ENCODE measurements around the gene FAN1.

Gene FAN1

DNA sequence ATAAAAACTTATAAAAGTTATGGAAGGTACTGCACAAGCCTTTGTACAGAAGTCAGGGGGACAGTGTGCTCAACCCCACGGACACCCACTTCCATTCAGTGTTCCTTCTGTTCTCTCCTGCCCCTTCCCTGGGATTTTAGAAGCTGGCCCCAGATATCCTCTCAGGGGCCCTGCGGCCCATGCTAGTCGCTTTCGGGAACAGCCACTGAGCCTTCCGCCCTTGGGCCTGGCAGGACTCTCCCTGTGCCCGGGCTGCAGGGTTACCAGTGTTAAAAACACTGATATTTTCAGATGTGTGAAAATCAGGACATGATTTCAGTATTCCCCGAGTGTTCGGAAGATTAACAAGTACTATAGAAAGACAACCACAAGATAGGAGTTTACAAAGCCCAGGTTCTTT is 22.4 kb downstream of the FAN1 start:
- Histone ChIP-seq H3K4me1 (ENCODE audit: insufficient read depth, low read length) (peaks cover 26% of the 10 kb centered on the region), H3K9me3 (ENCODE audit: control insufficient read depth, insufficient read depth, low read length) (no peaks in the 10 kb centered on the region), H3K36me3 (ENCODE audit: insufficient read depth, low read length) (peaks cover 29% of the 10 kb centered on the region), H3K9ac (ENCODE audit: low read depth, low read length) (no peak overlapping the region)

DNA sequence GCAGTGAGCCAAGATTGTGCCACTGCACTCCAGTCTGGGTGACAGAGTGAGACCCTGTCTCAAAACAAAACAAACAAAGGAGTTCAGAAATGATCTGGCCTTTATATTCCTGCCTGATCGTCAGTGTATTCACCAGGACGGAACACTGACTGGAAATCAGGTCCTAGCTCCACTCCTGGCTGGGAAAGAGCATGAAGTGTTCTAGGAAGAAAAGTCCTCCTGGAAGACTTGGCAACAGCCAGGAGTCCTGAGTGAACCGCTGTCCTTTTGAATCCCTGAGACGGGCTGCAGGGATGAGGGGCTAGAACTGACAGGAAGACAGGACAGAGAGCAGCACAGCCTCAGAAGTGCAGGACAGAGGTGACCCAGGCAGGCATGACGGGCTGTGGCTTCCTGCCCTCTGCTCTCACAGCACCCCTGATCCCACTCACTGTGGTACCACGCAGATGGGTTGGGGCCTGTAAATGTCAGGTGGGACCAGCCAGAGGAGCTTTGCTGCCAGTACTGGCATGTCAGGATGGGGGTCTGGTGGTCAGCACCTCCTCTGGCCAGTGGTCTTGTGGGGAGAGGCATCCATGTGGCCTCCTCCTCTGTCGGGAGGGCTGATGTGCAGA is 23.5 kb downstream of the FAN1 start:
- Histone ChIP-seq H3K9me3 (ENCODE audit: control insufficient read depth, insufficient read depth, low read length) (no peaks in the 10 kb centered on the region), H3K9ac (ENCODE audit: low read depth, low read length) (no peak overlapping the region), H3K4me1 (ENCODE audit: insufficient read depth, low read length) (peaks cover 17% of the 10 kb centered on the region), H3K36me3 (ENCODE audit: insufficient read depth, low read length) (peaks cover 31% of the 10 kb centered on the region)

DNA sequence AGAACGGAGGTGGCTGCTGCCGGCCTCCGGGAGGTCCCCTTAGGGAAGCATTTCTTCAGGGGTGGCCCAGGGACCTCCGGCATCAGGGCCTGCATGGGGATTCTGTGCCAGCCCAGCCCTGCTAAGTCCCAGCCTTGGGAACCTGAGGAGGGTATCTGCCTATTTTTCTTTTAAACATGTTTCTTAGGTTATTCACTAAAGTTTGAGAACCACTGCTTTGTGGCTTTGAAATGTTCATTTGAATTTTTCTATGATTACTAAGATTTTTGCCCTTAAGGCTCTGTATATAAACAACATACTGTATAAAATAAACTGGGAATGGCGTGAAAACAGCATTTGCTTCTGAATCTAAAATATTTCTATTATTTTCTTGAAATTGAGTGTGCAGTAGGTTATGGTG is 24.4 kb downstream of the FAN1 start:
- Histone ChIP-seq H3K4me1 (ENCODE audit: insufficient read depth, low read length) (peaks cover 10% of the 10 kb centered on the region), H3K9me3 (ENCODE audit: control insufficient read depth, insufficient read depth, low read length) (no peaks in the 10 kb centered on the region), H3K9ac (ENCODE audit: low read depth, low read length) (no peak overlapping the region), H3K36me3 (ENCODE audit: insufficient read depth, low read length) (peaks cover 31% of the 10 kb centered on the region)

DNA sequence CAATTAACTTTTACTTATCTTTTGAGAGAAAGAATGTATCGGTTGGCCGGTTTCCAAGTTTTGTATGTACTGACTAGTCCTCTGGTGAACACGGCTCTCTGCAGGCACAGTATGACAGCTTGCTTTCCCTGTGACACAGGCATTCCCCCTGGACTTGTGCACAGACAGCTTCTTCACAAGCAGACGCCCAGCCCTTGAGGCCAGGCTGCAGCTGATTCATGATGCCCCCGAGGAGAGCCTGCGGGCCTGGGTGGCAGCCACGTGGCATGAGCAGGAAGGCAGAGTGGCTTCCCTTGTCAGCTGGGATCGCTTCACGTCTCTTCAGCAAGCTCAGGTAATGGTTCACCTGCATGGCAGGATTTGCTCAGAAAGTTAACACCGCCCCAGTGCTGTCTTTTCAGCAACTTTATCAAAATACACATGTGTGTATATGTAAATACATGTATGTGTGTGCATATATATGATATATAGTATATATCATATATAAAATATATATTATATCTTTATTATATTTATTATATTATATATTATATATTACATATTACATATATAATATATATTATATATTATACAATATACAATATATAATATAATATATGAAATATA is 25.5 kb downstream of the FAN1 start:
- no peak overlapping the region for H3K9ac ChIP-seq (ENCODE audit: low read depth, low read length)
- H3K9me3 ChIP-seq (ENCODE audit: control insufficient read depth, insufficient read depth, low read length): no peaks in the 10 kb centered on the region
- peaks cover 31% of the 10 kb centered on the region for H3K36me3 ChIP-seq (ENCODE audit: insufficient read depth, low read length)
- H3K4me1 ChIP-seq (ENCODE audit: insufficient read depth, low read length): no peaks in the 10 kb centered on the region

DNA sequence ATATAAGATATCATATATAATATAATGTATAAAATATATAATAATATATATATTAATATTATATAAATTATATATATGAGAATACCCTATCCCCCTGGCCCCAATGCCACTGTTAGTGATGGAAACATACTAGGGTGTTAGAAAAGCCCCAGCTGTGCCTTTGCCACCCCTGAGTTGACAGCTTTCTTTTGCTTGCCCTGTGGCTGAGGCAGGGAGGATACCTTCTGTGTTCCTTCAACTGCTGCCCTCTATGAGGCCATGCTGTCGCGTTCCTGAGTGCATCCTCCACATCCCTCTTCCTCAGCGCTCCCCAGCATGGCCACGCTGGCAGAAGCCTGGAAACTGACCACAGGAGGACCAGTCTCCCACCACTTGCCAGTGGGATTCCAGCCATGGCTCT is 26.3 kb downstream of the FAN1 start:
- no peaks in the 10 kb centered on the region for H3K9me3 ChIP-seq (ENCODE audit: control insufficient read depth, insufficient read depth, low read length)
- H3K9ac ChIP-seq (ENCODE audit: low read depth, low read length): no peak overlapping the region
- H3K36me3 ChIP-seq (ENCODE audit: insufficient read depth, low read length): peaks cover 26% of the 10 kb centered on the region
- no peaks in the 10 kb centered on the region for H3K4me1 ChIP-seq (ENCODE audit: insufficient read depth, low read length)

DNA sequence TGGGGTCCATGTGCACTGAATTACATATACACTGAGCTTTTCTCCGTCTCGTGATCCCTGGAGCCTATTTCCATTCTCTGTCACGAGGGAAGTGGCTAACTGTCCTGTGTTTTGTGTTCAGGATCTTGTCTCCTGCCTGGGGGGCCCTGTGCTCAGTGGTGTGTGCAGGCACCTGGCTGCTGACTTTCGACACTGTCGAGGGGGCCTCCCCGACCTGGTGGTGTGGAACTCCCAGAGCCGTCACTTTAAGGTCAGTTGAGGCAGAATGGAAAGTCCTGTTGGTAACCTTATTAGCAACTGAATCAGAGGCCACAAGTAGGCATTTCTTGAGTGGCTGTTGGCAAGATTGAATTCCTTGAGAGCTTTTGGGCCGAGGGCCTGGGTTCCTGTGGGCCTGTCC is 26.7 kb downstream of the FAN1 start:
- H3K4me1 ChIP-seq (ENCODE audit: insufficient read depth, low read length): no peaks in the 10 kb centered on the region
- H3K9me3 ChIP-seq (ENCODE audit: control insufficient read depth, insufficient read depth, low read length): no peaks in the 10 kb centered on the region
- H3K36me3 ChIP-seq (ENCODE audit: insufficient read depth, low read length): peaks cover 24% of the 10 kb centered on the region
- H3K9ac ChIP-seq (ENCODE audit: low read depth, low read length): no peak overlapping the region

DNA sequence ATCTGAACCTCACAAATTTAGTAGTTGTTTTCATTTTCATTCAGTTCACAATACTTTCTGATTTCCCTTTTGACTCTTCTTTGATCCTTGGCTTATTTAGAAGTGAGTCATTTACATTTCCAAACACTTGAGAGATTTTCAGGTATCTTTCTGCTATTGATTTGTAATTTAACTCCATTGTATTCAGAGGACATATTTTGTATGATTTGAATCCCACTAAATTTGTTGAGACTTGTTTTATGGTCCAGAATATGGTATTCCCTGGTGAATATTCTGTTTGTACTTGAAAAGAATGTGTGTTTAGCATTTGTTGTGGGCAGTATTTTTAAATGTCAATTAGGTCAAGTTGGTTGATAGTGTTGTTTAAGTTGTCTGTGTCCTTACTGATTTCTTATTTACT is 29.6 kb downstream of the FAN1 start:
- peaks cover 18% of the 10 kb centered on the region for H3K36me3 ChIP-seq (ENCODE audit: insufficient read depth, low read length)
- no peak overlapping the region for H3K9ac ChIP-seq (ENCODE audit: low read depth, low read length)
- no peaks in the 10 kb centered on the region for H3K4me1 ChIP-seq (ENCODE audit: insufficient read depth, low read length)
- H3K9me3 ChIP-seq (ENCODE audit: control insufficient read depth, insufficient read depth, low read length): no peaks in the 10 kb centered on the region

DNA sequence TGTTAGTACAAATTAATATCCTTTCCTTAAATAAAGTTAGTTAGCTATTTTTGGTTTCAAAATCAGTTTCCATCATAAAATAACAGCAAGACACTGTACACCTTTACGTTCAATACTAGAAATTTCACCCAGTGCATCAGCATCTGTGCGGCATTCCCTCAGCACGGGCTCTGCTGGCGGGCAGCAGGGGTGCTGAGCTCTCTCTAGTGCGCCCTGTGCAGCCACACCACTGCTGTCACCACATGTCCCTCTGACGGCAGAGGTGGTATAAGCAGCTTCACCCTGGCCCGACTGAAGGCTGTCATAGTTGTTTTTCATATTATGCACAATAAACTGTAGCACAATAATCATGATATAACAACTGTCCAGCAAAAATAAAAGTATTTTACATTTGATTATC is 35.4 kb downstream of the FAN1 start:
- Histone ChIP-seq H3K9ac (ENCODE audit: low read depth, low read length) (no peak overlapping the region), H3K36me3 (ENCODE audit: insufficient read depth, low read length) (peaks cover 43% of the 10 kb centered on the region), H3K4me1 (ENCODE audit: insufficient read depth, low read length) (no peaks in the 10 kb centered on the region), H3K9me3 (ENCODE audit: control insufficient read depth, insufficient read depth, low read length) (no peaks in the 10 kb centered on the region)

DNA sequence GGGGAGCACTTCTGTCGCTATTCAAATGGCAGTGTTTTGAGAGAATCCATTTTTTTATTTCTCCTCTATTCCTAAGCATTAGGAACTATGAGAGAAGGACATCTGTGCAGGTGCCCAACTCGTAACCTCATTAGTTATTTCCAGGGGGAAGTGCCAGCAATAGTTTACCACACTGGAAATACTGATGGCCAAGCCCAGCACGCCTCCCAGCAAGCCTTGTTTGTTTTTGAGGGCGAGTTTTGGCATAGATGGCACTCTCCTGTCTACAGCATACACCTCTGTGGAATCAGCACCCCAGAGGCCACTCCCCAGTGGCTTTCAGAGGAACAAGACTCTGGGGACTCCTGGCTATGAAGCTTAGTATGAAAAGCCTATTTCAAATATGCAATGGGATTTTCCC is 36.6 kb downstream of the FAN1 start:
- peaks cover 38% of the 10 kb centered on the region for H3K36me3 ChIP-seq (ENCODE audit: insufficient read depth, low read length)
- no peaks in the 10 kb centered on the region for H3K9me3 ChIP-seq (ENCODE audit: control insufficient read depth, insufficient read depth, low read length)
- no peaks in the 10 kb centered on the region for H3K4me1 ChIP-seq (ENCODE audit: insufficient read depth, low read length)
- no peak overlapping the region for H3K9ac ChIP-seq (ENCODE audit: low read depth, low read length)

DNA sequence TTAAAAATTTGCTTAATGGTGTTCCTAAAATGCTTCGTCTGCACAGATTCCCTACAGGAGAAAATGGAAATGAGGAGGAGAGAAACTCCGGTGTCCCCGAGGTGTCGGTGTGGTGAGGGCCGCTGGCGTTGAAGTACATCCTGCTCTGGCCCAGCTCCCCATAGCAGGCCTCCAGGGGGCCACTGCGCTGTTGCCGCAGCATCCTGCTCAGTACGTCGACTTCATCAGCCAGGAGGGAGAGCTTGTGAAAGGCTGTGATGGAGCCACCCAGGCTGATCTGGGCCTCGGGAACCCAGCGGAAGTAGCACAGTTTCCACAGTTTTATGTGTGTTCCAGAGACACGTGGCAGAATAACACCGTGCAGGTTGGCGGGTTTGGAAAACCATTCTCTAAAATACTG is 37.8 kb downstream of the FAN1 start:
- H3K9ac ChIP-seq (ENCODE audit: low read depth, low read length): no peak overlapping the region
- H3K9me3 ChIP-seq (ENCODE audit: control insufficient read depth, insufficient read depth, low read length): no peaks in the 10 kb centered on the region
- H3K36me3 ChIP-seq (ENCODE audit: insufficient read depth, low read length): peaks cover 41% of the 10 kb centered on the region
- no peaks in the 10 kb centered on the region for H3K4me1 ChIP-seq (ENCODE audit: insufficient read depth, low read length)

DNA sequence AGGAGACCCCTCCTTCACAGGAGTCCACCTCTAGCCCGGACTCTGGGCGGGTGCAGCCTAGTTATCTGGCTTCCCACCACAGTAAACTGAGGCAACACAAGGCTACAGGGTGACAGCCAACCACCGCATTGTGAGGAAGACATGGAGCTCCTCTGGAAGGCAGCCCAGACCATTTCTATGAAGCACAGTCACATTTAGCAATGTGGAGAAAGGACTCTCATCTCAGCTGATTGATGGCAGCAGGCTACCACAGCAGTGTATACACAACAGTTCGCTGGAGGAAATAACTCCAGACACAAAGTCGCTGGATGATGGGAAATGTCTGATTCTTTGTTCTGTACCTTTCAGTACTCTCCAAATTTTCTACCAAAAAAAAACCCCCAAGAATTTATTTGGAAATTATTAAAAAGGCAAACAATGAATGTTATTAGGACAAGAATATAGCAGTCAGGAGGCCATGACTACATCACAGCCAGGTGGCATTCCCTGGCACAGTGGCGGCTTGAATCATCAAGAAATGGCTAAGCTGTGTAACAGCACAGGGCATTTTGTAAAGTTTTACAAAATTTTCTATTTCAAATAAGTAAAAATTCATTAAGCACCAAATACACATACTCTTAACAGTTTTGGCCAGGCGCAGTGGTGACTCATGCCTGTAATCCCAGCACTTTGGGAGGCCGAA is 40.1 kb downstream of the FAN1 start:
- Histone ChIP-seq H3K36me3 (ENCODE audit: insufficient read depth, low read length) (peaks cover 36% of the 10 kb centered on the region), H3K4me1 (ENCODE audit: insufficient read depth, low read length) (no peaks in the 10 kb centered on the region)

DNA sequence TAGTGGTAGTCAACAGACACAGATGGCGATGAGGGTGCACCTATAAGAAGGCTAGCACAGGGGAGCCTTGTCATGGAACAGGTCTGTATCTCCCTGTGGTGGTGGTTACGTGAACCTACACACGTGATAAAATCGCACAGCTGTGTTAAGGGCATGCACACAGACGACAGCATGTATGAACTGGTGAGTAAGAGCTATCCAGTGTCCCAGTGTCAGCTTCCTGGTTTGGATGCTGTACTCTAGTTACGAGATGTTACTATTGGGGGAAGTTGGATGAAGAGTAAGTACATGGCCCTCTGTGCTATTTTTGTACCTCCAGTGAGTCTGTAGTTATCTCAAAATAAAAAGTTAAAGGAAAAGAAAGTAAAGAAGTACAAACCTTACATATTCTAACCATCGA is 49.5 kb downstream of the FAN1 start:
- Histone ChIP-seq H3K9me3 (ENCODE audit: control insufficient read depth, insufficient read depth, low read length) (peaks cover 4% of the 10 kb centered on the region; the same call in 1 of the 2 replicates), H3K4me1 (ENCODE audit: insufficient read depth, low read length) (peaks cover 10% of the 10 kb centered on the region), H3K9ac (ENCODE audit: low read depth, low read length) (no peak overlapping the region), H3K36me3 (ENCODE audit: insufficient read depth, low read length) (peaks cover 9% of the 10 kb centered on the region)

More for the DNA sequence above, 40.1 kb downstream of the FAN1 start:
- H3K9ac ChIP-seq (ENCODE audit: low read depth, low read length): no peak overlapping the region
- H3K9me3 ChIP-seq (ENCODE audit: control insufficient read depth, insufficient read depth, low read length): no peaks in the 10 kb centered on the region

DNA sequence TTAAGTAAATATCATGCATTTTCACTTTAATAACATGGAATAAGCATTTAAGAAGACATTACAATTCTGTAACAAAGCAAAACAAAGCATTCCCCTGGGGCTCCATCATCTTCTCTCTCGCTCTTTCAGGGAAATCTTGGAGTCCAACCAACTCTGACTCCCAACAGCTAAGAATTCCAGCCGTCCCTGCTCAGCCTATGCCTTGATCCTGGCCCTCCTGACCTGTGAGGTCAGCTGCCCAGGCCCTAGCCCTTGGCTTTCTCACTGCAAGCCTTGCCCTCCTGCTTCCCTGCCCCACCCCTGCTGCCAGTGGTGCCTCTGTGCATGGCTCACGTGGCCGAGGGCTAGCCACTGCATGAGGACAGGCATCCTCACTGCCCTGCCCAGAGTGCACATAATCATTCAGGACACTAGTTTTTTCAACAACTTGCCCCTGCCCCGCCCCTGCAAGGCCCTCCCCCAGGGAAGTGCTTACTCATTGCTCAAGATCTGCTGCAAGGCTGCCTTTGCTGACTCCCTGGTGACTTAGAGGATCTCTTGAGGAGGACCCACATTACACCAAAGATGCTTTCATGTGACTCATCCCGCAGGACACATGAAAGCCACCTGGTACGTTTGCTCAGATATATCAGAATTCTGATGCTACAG is 50.1 kb downstream of the FAN1 start:
- H3K9me3 ChIP-seq (ENCODE audit: control insufficient read depth, insufficient read depth, low read length): peaks cover 4% of the 10 kb centered on the region; the same call in 1 of the 2 replicates
- peaks cover 12% of the 10 kb centered on the region for H3K36me3 ChIP-seq (ENCODE audit: insufficient read depth, low read length)
- H3K4me1 ChIP-seq (ENCODE audit: insufficient read depth, low read length): peaks cover 10% of the 10 kb centered on the region
- no peak overlapping the region for H3K9ac ChIP-seq (ENCODE audit: low read depth, low read length)

DNA sequence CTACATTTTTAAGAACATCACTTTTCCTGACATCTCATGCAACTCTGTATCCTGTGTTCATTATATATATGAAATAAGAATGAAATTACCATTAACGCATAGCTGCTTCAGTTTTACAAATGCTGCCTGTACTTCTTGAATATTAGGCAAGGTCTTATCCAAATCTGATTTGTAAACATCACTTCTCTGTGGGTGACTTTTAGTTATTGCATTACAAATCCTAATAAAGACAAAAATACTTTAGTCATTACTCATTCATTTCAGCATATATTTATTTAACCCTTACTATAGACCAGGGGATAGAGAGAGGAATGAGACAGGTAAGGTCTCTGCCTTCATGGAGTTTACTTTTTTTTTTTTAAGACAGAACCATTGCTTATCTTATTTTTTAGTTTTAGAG is 51.0 kb downstream of the FAN1 start:
- Histone ChIP-seq H3K36me3 (ENCODE audit: insufficient read depth, low read length) (peaks cover 13% of the 10 kb centered on the region), H3K9me3 (ENCODE audit: control insufficient read depth, insufficient read depth, low read length) (peaks cover under 1% of the 10 kb centered on the region; the same call in 1 of the 2 replicates), H3K9ac (ENCODE audit: low read depth, low read length) (no peak overlapping the region), H3K4me1 (ENCODE audit: insufficient read depth, low read length) (peaks cover 10% of the 10 kb centered on the region)
